Spleen (tissue), 7 donors: ENCODE results near the gene FAM20A.

Experiments
- POLR2A ChIP-seq, 3 donors: fragments of 450-650 bp; IDR thresholded peaks; one replicate each; pipeline ENCODE4 v1.5.1; 2017; ENCODE audit warnings: antibody characterized with exemption in 3 of 3, mild to moderate bottlenecking in 1 of 3
- TF ChIP-seq, protein P1 (sequence below), 11 experiments: fragments of 200-600 bp in 7 of 11; fragments of 450-650 bp in 4 of 11; sonication (generic) in 4 of 11; IDR thresholded peaks in 8 of 11; conservative IDR thresholded peaks in 3 of 11; 1 replicate in 7 of 11; 2 replicates in 4 of 11; pipeline versions ENCODE4 v1.4.0 to v1.8.0; 2016 to 2021; ENCODE audit warnings: antibody characterized with exemption in 11 of 11, inconsistent platforms in 4 of 11, mild to moderate bottlenecking in 1 of 11
- donor health status: DM: no; HTN: no; CAD: no; lungs with moderate emphysema.
- donor health status: DM: no; HTN: no; CAD: no.
- donor health status: DM: no; HTN: no; CAD: no.

- TF ChIP-seq, protein P1, sequence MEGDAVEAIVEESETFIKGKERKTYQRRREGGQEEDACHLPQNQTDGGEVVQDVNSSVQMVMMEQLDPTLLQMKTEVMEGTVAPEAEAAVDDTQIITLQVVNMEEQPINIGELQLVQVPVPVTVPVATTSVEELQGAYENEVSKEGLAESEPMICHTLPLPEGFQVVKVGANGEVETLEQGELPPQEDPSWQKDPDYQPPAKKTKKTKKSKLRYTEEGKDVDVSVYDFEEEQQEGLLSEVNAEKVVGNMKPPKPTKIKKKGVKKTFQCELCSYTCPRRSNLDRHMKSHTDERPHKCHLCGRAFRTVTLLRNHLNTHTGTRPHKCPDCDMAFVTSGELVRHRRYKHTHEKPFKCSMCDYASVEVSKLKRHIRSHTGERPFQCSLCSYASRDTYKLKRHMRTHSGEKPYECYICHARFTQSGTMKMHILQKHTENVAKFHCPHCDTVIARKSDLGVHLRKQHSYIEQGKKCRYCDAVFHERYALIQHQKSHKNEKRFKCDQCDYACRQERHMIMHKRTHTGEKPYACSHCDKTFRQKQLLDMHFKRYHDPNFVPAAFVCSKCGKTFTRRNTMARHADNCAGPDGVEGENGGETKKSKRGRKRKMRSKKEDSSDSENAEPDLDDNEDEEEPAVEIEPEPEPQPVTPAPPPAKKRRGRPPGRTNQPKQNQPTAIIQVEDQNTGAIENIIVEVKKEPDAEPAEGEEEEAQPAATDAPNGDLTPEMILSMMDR (IDR thresholded peaks at IDR 0.05 in 8 of 11, conservative IDR thresholded peaks at IDR 0.05 in 3 of 11): no peak
- no peak for TF ChIP-seq POLR2A (IDR thresholded peaks at IDR 0.05)
Observed at GRCh38 chr17:68509141-68510057, 91.8 kb downstream of the FAM20A start.
